Activated effector memory CD4-positive, alpha-beta T cell treated with anti-CD3 and anti-CD28 coated beads, Interleukin-2, amount 50 U/mL, for 16 hours (primary cell): ENCODE data around the gene OGDH.

Source experiments
- DNase-seq: peaks from one replicate; pipeline ENCODE4 v3.0.0-alpha.2; 2020

OGDH gene

DNA sequence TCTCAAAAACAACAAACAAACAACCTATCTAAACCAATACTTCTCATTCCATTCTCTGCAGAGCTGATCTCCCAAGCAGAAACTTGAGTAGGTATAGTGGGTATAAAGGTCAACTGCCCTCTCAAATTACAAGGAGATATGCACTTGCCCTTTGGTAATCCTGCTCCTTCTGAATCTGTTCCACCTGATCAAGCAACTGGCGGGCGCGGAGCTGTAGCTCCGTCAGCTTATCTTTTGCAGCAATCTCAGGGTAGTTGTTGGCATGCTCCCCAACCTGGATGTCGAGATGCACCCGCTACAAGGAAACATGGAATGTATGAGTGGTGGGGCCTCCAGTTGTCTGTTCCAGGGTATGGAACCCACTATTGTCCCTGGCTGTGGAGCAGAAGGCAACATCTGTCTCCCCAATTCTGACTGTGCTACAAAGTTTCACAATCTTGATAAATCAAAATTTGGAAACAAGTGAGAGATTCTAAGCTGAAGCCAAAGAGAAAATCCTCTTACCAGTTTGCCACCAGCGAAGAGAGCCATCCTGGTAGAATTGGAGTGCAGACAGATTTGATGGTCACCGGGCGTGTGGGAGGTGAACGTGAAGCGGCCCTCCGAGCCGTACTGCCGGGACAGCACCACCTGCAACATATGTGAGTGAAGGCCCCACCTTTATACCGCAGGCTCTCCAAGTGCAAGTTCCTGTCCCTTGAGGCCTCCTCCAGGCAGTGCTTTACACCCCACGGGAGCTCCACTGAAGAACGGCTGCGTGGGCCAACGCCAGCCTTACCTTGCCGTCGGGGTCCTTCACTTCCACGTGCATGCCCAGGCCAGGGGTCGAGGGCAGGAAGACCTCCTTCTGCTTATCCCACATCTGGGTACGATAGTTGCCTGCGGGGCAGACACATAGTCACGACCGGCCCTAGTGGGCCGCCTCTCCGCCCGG is 25.2 kb upstream of the OGDH start:
- DNase-seq, result peak; percentile 81

DNA sequence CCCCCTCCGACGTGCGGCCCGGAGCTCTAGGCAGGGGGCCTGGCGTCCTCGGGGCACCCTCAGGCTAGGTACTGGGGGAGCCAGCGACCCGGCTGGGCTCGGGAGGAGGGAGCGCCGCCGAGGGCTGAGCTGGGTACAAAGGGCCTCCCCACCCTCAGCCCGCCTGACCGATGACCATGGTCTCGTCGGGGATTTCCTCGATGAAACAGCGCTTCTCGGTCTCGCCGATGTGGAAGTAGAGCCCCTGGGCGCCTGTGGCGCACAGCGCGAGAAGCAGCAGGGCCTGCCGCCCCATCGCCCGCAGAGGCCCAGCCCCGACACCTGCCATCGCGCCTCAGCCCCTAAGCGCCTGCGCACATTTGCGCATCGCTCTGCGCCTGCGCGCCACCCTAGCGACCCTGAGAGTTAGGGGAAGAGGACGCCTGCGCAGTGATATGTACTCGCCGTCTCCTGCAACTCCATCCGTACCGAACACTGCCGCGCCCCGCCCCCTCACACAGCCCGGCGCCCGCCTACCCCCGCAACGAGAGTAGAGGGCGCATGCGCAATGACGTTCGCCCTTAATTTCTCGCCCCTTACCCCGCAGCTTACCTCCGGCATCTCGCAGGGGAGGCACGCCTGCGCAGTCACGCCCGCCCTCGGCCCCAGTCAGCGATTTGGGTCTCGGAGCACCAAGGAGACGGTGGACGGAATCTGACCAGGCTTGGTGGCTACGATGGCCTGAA is 24.4 kb upstream of the OGDH start, which contains the start of gene TMED4:
TSS of gene TMED4 (minus strand) at position 353 of the 725 bp plus-strand sequence. CDS start at position 328, 25 bp downstream.
- peak; percentile 100 for DNase-seq

DNA sequence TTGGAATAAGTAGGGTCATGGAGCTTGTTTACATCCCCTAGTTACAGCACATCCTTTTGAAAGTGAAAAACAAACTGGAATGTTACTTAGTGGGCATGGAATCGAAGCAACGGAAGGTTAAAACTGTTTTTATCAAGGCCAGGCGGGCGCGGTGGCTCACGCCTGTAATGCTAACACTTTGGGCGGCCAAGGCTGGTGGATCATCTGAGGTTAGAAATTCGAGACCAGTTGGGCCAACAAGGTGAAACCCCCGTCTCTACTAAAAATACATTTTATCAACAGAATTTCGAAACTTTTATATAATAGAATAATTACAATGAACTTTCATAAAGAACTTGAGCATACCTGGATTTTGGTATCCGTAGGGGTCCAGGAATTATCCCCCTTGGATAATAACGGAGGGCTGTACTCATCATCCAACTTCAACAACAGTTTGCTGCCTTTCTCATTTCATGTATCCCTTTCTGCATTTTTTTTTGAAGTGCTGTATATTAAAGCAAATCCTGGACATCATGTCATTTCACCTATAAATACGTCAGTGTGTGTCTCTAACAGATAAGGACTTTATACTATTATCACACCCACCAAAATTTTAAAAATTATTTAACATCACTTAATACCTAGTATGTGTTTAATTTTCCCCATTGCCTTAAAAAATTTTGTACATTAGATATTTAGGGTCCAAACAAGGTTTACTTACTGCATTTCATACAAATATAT is 23.1 kb upstream of the OGDH start:
- DNase-seq, result no peak

DNA sequence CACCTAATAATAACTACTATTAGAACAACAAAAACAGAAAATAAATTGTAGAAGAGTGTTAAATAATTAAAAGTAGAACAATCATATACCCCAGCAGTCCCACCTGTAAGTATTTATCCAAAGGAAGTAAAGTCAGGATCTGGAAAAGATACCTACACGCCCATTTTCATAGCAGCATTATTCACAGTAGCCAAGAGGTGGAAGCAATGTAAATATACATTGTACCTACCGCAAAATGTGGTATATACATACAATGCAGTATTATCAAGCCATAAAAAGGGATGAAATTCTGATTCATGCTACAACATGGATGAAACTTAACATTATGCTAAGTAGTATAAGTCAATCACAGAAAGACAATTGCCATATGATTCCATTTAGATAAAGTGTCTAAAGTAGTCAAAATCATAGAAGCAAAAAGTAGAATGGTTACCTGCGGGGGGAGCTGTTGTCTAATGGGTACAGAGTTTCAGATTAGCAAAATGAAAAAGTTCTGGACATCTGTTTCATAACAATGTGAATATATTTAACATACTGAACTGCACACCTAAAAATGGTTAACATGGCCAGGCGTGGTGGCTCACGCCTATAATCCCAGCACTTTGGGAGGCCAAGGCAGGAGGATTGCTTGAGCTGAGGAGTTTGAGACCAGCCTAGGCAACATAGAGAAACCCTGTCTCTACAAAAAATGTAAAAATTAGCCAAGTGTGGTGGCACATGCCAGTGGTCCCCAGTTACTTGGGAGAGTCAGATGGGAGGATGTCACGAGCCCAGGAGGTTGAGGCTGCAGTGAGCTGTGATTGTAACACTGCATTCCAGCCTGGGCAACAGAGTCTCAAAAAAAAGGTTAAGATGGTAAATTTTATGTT is 18.4 kb upstream of the OGDH start:
- peak; percentile 80 for DNase-seq

DNA sequence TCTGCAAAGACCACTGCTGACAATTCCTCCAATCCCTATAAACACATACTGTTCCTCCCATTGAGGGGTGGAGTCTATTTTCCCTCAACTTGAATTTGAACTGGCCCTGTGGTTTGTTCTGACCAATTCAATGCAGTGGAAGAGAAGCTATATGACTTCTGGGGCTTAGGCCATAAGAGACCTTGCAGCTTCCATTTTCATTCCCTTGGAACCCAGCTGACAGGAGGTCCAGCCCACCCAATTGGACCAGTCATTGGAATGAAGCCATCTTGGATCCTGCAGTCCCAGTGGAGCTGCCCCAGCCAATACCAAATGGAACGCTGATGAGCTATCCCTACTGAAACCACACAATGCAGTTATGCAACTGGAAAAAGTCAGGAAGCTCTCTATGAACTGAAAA is 15.5 kb upstream of the OGDH start:
- DNase-seq, result no peak

DNA sequence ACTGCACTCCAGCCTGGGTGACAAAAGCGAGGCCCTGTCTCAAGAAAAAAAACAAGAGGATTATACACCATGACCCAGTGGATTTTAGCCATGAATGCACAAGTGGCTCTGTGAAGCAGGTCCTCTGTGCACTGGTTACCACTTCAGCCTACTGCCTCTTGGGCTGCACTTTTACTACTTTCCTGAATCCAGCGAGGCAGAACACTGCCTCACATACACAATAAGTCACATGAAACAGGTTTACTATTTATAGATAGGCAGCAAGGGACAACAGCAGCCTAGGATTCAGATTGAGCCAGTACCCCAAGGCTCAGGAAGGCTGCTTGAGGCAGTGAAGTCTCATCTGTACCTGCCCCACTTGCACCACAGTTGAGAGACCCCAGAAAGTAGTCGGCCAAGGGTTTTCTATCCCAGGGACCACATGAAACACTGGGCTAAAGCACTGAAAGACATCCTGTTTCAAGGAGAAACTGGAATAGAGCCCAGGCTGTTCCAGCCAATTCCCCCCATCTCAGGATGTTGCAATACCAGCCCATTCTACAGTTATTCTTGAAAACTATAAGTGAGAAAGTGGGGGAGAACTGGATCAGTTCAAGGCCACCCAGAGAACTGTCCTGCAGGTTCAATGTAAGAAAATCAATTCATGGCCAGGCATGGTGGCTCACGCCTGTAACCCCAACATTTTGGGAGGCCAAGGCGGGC is 10.3 kb upstream of the OGDH start:
- peak; percentile 31 for DNase-seq

DNA sequence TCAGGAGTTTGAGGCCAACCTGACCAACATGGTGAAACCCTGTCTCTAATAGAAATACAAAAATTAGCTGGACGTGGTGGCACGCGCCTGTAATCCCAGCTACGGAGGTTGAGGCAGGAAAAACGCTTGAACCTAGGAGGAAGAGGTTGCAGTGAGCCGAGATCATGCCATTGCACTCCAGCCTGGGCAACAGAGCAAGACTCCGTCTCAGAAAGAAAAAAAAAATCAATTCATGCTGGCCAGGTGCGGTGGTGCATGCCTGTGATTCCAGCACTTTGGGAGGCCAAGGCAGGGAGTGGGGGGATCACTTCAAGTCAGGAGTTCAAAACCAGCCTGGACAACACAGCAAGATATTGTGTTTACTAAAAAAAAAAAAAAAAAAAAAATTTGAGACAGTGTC is 9.2 kb upstream of the OGDH start:
- DNase-seq, result peak; percentile 27

DNA sequence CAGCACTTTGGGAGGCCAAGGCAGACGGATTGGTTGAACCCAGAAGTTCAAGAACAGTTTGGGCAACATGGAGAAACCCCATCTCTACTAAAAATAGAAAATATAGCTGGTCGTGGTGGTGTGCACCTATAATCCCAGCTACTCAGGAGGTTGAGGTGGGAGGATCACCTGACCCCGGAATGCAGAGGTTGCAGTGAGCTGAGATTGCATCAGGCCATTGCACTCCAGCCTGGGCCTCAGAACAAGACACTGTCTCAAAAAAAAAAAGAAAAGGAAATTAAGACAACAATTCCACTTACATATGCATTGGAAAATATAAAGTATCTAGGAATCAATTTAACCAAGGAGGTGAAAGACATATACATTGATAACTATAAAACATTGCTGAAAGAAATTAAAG is 7.2 kb upstream of the OGDH start:
- DNase-seq, result no peak

DNA sequence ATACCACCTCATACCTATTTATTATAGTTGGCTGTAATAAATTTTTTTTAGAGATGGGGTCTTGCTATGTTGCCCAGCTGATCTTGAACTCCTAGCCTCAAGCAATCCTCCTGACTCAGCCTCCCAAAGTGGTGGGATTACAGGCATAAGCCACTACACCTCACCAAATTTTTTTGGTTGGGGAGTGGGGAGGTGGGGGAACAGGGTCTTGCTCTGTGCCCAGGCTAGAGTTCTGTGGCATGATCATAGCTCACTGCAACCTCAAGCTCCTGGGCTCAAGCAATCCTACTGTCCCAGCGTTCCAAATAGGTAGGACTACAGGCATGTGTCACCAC is 3.9 kb upstream of the OGDH start:
- DNase-seq, result peak; percentile 5

DNA sequence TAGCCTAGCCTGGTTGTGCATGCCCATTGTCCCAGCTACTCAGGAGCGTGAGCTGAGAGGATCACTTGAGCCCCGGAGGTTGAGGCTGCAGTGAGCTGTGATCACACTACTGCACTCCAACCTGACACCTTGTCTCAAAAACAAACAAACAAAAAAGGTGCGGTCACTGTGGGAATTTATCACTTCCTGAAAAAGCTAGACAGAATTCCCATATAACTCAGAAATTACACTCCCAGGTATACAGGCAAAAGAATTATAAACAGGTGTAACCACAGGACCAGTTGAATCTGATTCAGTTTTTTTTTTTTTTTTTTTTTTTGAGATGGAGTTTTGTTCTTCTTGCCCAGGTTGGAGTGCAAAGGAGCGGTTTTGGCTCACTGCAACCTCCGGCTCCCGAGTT is 3.2 kb upstream of the OGDH start:
- DNase-seq, result no peak

DNA sequence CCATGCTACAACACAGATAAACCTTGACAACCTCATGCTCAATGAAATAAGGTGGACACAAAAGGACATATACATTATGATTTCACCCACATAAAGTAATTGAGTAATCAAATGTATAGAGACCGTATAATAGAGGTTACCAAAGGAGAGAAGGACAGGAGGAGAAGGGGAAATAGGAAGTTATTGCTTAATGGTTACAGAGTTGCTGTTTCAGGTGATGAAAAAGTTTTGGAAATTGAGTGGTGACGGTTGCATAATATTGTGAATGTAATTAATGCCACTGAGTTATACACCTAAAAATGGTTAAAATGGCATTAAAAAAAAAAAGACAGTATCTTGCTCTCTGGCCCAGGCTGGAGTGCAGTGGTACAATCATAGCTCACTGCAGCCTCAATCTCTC is 1.5 kb upstream of the OGDH start:
- DNase-seq, result no peak

DNA sequence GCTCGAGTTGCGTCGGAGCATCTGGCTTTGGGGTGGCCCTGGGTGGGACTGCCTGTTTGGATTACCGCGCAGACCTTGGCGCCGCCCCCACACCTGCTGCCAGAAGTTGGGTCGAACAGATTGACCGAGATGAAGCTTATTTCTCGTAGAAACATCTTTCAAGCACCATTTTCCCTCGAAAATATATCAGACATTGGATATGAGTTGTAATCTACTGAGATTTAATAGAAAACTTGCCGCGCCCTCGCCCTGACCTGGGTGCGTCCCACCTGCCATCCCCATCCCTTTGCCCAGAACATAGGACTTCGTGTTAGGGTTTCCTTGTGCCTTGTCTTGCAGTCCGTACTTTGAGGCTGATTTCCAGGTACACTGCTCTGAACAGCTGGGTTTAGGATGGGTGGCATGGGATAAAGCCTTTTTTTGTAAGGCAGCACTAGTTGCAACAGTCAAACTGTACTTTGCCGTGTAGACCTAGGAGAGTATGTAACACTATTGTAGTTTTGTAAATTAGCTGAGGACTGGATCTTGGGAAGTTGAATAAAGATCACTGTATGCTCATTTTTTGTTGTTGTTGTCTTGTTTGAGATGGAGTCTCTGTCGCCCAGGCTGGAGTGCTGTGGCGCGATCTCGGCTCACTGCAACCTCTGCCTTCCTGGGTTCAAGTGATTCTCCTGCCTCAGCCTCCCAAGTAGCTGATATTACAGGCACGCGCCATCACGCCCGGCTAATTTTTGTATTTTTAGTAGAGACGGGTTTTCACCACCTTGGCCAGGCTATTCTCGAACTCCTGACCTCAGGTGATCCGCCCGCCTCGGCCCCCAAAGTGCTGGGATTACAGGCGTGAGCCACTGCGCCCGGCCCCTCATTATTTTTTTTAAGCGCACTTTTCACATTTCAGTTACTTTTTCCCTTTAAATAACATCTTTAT is 978 bp downstream of the OGDH start:
- no peak for DNase-seq

DNA sequence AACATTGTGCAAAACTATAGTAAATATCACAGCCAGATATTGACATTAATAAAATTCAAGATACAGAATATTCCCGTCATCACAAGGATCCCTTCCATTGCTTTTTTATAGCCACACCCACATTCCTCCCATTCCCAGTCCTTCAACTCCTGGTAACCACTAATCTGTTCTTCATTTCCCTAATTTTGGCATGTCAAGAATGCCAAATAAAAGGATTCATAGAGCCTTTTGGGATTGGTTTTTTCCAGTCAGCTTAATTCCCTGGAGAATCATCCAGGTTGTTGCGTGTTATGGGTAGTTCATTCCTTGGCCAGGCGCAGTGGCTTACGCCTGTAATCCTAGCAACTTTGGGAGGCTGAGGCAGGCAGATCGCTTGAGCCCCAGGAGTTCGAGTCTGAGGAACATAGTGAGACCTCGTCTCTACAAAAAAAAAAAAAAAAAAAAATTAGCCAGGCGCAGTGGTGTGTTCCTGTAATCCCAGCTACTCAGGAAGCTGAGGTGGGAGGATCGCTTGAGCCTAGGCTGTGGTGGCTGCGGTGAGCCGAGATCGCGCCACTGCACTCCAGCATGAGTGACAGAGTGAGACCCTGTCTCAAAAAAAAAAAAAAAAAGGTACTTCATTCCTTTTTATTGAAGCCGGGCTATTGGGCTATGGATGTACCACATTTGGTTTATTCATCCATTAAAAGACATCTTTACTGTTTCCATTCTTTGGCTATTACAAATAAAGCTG is 2.7 kb downstream of the OGDH start:
- DNase-seq, result no peak

DNA sequence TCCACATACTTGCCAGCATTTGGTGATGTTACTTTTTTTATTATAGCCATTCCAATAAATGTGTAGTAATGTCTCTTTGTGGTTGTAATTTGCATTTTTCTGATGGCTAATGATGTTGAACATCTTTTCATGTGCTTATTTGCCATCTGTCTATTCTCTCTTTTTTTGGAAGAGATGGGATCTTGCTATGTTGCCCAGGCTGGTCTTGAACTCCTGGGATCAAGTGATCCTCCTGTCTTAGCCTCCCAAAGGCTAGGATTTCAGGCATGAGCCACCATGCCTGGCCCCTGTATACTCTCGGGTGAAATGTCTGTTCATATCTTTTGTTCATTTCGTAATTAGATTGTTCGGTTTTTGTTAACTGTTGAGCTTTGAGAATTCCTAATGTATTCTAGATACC is 3.4 kb downstream of the OGDH start:
- no peak for DNase-seq

DNA sequence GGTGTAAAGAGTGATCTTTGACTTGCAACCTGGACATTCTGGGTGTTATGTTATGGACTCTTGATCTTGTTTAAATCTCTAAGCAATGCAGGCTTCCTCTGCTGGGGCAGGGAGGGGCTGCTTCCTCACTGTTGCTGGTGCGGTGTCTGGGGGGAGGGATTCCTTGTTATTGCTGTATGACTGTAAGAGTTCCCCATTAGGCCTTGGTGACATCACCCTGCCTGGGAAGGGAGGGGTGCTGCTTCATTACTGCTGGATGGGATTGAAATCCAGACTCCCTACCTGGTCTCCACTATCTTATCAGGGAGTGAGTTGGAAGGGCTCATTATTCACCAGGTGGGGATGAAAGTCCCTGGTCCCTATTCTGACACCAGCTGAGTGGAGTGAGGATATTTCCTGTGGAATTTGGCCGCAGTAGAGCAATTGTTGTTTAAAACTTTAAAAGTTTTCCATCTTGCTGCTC is 8.8 kb downstream of the OGDH start:
- peak; percentile 77 for DNase-seq

DNA sequence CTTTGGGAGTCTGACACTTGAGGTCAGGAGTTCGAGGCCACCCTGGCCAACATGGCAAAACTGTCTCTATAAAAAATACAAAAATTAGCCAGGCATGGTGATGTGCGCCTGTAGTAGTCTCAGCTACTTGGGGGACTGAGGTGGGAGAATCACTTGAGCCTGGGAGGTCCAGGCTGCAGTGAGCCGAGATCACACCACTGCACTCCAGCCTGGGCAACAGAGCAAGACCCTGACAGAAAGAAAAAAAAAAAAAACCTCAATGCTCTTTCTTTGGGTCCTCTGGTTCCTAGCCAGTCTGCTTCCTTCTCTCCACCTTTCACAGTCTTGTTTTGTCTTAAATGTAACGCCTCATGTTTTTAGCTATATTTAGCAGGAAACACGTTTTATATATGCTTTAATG is 9.4 kb downstream of the OGDH start:
- DNase-seq, result no peak

DNA sequence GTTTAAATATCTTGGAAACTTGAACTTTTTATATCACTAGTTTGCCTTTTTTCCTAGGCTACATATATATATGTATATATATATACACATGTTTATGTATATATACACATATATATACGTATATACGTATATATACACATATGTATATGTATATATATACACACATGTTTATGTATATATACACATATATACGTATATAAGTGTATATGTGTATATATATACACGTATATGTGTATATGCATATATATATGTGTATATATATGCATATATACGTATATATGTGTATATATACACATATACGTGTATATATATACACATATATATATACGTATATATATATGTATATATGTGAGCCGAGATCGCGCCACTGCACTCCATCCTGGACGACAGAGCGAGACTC is 10.1 kb downstream of the OGDH start:
- DNase-seq, result no peak

DNA sequence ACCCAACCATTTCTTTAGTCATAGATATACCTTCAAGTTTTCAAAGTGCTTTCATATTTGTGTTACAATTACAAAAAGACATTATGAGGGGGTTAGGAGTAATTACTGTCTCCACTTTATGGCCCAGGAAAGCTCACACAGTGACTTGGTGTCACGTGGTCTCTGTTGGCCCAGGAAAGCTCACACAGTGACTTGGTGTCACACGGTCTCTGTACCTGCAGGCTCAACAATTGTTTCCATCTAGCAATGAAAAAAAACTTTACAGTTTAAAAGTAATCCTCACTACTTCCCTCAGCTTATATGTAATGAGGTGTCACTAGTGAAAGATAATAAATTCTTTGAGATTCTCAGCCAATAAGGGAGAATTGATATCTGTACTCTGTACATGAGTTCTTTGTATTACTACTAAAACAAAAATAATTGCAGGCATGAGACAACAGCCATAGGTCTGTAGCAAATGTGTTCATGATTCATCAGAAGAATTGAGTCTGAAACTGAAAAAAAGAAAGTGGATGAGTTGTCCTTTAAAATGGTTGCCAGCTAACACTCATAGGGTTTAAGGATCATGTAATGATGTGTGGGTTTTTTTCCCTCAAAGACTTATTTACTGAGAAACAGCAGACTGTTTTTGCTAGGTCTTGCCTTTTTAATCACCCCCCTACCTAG is 10.9 kb downstream of the OGDH start:
- peak; percentile 78 for DNase-seq

DNA sequence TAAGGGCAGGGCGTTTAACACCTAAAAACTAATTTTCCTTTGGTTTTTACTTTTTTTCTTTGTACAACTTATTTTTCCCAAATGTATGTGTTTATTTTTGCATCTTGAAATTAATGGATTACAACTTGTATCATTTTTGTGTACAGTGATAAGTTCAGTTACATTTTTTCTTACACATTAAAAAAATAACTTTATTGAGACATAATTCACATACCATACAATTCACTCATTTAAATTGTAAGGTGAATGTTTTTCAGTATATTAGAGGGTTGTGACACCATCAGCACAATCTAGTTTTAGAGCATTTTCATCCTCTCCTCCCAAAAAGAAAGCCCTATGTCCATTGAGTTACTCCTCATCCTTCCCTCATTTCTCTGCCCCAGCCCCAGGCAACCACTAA is 11.6 kb downstream of the OGDH start:
- DNase-seq, result no peak
